Parathyroid adenoma (tissue), 2 donors: ENCODE measurements around the gene MMP2.

Experiments used
- H2AFZ ChIP-seq: fragments of 300-600 bp; sonication (generic); one replicate; pipeline ENCODE4 v1.7.0; 2017; ENCODE audit warnings: antibody characterized with exemption, mild to moderate bottlenecking
- H3K27ac ChIP-seq: fragments of 300-600 bp; sonication (generic); one replicate; pipeline ENCODE4 v1.7.0; 2017
- H3K27me3 ChIP-seq: fragments of 300-600 bp; sonication (generic); one replicate; pipeline ENCODE4 v1.7.0; 2017; ENCODE audit warnings: low read length; ENCODE audit not compliant: control insufficient read depth, insufficient read depth
- H3K36me3 ChIP-seq: fragments of 300-600 bp; sonication (generic); one replicate; pipeline ENCODE4 v1.7.0; 2017; ENCODE audit warnings: low read length; ENCODE audit not compliant: control insufficient read depth, insufficient read depth
- H3K4me1 ChIP-seq: fragments of 300-600 bp; sonication (generic); one replicate; pipeline ENCODE4 v1.7.0; 2017; ENCODE audit warnings: control low read depth
- H3K4me2 ChIP-seq: fragments of 300-600 bp; sonication (generic); one replicate; pipeline ENCODE4 v1.7.0; 2017; ENCODE audit warnings: low read length
- H3K4me3 ChIP-seq: fragments of 300-600 bp; sonication (generic); one replicate; pipeline ENCODE4 v1.7.0; 2017; ENCODE audit warnings: low read depth, low read length
- H3K79me2 ChIP-seq: fragments of 300-600 bp; sonication (generic); one replicate; pipeline ENCODE4 v1.7.0; 2017; ENCODE audit warnings: control low read depth
- H3K9ac ChIP-seq: fragments of 300-600 bp; sonication (generic); one replicate; pipeline ENCODE4 v1.7.0; 2017; ENCODE audit warnings: mild to moderate bottlenecking
- H3K9me3 ChIP-seq: fragments of 300-600 bp; sonication (generic); one replicate; pipeline ENCODE4 v1.7.0; 2017; ENCODE audit warnings: low read length; ENCODE audit not compliant: control insufficient read depth
- CTCF ChIP-seq: fragments of 300-600 bp; sonication (generic); IDR thresholded peaks from one replicate; pipeline ENCODE4 v1.7.0; 2017; ENCODE audit warnings: antibody characterized with exemption, mild to moderate bottlenecking
- donor health status: primary hyperparathyroidism.

MMP2 gene

GRCh38 chr16:55475919-55476318 lies 3.1 kb upstream of the MMP2 start:
- no peaks in the 10 kb centered on the region for H3K4me1 ChIP-seq
- no peaks in the 10 kb centered on the region for H3K79me2 ChIP-seq
- H3K4me2 ChIP-seq = no peak overlapping the region
- H3K36me3 ChIP-seq = no peaks in the 10 kb centered on the region
- no peak overlapping the region for H3K9ac ChIP-seq
- TF ChIP-seq CTCF = no peak
- H2AFZ ChIP-seq = no peak overlapping the region
- H3K27me3 ChIP-seq = no peaks in the 10 kb centered on the region
- H3K27ac ChIP-seq = no peak overlapping the region
- H3K9me3 ChIP-seq = no peaks in the 10 kb centered on the region
- no peak overlapping the region for H3K4me3 ChIP-seq

- no peaks in the 10 kb centered on the region for H3K79me2 ChIP-seq
- H3K27me3 ChIP-seq = no peaks in the 10 kb centered on the region
- H3K27ac ChIP-seq = no peak overlapping the region
- H3K4me3 ChIP-seq = no peak overlapping the region
- H3K9ac ChIP-seq = no peak overlapping the region
- H3K4me2 ChIP-seq = no peak overlapping the region
- no peaks in the 10 kb centered on the region for H3K4me1 ChIP-seq
- no peaks in the 10 kb centered on the region for H3K9me3 ChIP-seq
- H3K36me3 ChIP-seq = no peaks in the 10 kb centered on the region
- H2AFZ ChIP-seq = no peak overlapping the region
- no peak for TF ChIP-seq CTCF
Measured at GRCh38 chr16:55476625-55477533, 2.1 kb upstream of the MMP2 start.

- H3K4me1 ChIP-seq = no peaks in the 10 kb centered on the region
- H3K9me3 ChIP-seq = no peaks in the 10 kb centered on the region
- no peaks in the 10 kb centered on the region for H3K79me2 ChIP-seq
- H3K9ac ChIP-seq = no peak overlapping the region
- no peak overlapping the region for H3K4me2 ChIP-seq
- H3K27me3 ChIP-seq = no peaks in the 10 kb centered on the region
- no peak overlapping the region for H3K4me3 ChIP-seq
- no peaks in the 10 kb centered on the region for H3K36me3 ChIP-seq
- no peak for TF ChIP-seq CTCF
- H3K27ac ChIP-seq = no peak overlapping the region
- no peak overlapping the region for H2AFZ ChIP-seq
Measured at GRCh38 chr16:55477736-55478135, 1.3 kb upstream of the MMP2 start.

GRCh38 chr16:55479430-55480140 lies 587 bp downstream of the MMP2 start:
- Histone ChIP-seq H3K9me3 (no peaks in the 10 kb centered on the region), H3K27ac (peak overlapping the region; percentile 27), H3K4me3 (peak overlapping the region; percentile 20), H2AFZ (peak overlapping the region; percentile 10), H3K4me1 (no peaks in the 10 kb centered on the region), H3K79me2 (no peaks in the 10 kb centered on the region), H3K36me3 (no peaks in the 10 kb centered on the region), H3K9ac (no peak overlapping the region), H3K27me3 (no peaks in the 10 kb centered on the region), H3K4me2 (peak overlapping the region; percentile 45)
- no peak for TF ChIP-seq CTCF
